HG02981 (cell line): ENCODE results near the gene IFIT2.
"Not testable (repeated sequence)": the region's sequence is repeated elsewhere in the genome, so short reads cannot be mapped to it uniquely, and the experiment has no call there.

ENCODE experiments used
- ATAC-seq: cut with Tn5 transposase; IDR thresholded peaks from one replicate; pipeline ENCODE4 v1.9.1; 2021; ENCODE audit warnings: mild to moderate bottlenecking, moderate library complexity; ENCODE audit not compliant: unreplicated experiment

The IFIT2 gene

DNA sequence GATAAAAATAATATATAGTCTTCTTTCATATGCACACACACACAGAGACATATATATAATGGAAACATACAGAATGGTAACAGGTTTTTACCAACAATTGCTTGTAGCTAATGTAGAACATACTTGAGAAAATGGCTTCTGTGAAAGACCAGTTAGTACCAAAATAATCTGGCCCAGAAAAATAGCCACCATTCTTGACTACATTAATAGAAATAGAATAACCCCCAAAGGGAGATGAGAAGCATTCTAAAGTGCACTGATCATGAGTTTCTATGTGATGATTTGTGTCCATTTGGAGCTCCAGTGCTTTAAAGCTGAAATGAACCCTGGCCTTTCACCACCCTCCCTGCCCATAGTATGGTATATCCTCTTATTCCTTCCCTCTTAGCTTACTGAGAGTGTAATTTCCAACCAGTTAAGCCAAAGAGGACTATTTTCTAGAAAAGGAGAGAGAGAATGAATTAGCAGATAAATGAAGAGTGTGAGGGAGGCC lies 22.9 kb upstream of the IFIT2 start:
- no peak for ATAC-seq

DNA sequence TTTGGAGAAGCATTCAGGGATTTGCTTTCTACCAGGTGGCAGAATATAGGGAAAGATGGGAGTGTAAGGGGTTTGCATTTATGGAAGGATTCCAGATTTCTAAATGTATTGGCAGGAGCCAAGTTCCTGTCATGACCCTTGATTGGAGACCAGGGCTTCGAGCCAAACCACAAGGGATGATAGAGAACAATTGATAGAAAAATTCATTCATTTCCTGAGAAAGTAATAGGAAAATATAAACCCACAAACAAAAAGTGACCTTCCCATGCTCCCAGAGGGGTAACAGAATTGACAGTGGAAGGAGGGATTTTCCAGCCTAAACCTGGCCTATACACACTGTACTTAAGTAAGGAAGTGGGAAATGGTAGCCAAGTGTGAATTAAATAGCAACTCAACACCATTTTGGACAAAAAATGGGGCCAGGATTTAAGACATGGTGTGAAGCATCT lies 22.4 kb upstream of the IFIT2 start:
- ATAC-seq, result no peak

DNA sequence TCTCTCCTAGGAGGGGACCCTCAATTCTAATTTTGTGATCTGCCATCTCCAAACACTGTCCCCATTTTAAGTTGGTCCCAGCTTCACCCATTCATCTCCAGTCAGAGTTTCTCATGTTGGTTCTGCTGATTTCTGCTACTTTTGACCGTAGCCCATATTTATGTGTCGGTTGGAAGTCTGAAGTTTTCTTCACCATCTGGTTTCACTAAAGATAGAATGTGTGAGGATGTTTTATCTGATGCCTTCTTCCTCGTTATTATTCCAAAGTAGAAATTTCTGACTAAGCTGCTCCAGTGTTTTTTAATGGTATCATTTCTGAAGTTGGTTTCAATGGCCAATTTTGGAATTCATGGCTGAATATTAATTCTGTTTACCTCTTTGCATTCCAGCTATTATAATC lies 21.3 kb upstream of the IFIT2 start:
- ATAC-seq, result no peak

DNA sequence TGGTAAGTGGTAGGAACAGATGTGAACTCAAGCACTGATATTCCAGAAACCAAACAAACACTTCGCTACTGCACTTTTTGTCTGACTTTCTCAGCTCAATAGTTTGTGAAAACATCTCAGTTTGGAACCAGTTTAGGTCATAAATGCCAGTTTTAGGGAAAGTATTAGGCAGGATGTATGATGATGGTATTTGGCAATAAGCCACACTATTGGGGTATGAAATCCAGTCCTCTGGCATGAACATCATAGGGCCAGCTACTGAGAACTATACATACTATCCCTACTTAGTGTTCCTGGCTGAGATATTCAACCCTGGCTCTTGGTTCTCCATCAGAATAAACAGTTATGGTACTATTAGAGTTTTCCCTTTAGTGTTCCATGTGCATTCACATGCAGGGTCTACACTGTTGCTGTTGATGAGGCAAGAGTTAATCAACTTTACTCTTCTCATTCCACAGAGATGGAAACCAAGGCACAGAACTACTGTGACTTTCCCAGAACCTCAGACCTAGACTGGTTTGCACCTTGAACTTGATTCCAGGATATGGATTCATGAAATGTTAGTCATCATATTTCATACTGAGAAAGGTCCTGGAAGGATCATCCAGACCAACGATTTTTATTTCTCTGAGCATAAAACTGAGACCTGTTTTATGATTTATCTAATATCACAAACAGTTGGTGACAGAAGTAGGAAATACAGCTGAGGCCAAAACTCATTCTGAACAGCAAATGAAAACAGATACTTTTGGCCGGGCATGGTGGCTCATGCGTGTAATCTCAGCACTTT lies 20.0 kb upstream of the IFIT2 start:
- no peak for ATAC-seq

DNA sequence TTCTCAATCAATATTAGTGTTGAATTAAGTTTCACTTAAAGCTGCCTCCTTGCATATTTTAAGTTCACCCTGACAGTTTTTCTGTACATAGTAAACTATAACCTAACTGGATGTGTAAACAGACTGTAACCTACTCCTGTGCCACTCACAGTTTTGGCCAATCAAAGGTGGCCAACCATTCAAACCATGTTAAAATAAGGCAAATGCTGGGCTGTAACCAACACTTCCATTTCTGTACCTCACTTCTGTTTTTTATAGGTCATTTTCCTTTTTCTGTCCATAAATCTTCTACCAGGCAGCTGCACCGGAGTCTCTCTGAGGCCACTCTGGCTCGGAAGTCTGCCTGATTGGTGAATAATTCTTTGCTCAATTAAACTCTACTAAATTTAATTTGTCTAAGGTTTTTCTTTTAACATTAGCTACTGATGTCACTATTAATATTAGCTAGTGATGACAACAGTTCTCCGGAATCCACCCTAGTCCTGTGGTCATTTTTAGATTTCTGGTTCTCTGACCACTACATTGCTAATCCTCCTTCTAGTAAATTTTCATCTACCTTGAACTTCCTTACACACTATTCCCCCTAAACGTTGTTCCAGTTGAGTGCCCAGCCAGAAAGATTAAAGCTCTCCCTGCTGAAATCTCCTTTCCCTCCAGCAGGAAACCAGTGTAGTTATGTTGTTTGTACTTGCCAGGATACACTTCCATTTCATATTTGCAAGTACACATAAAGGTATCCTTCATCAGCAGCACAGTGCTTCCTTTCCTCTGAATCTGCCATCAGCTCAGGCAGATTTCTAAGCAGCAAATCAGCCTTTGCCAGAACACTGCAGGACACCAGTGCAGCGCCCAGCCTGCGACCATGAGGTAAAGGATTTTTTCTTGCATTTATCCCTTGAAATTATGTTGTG lies 18.6 kb upstream of the IFIT2 start:
- no peak for ATAC-seq

DNA sequence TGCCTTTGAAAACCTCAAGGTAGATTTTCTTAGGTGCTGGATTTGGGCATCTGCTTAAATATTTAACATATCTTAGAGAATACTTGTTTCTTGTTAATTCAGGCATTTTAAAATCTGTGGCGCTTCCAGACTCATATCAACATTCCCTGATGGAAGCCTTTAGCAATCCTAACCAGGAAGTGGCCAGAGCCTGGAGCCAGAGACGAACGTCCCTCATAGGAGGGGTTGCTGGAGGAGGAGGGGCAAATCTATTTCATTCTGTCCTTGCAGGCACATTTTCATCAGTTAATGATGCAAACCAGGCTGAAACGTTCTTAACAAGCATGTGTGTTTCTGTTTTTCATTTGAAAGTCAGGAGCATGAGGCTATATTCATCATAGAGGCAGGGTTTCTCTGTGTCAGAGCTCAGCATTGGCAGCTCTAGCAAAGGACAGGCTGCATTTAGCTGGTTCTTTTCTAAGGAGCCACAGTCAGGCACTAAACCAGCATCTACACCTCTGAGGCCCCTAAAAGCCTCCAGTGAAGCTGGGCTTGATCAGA lies 17.8 kb upstream of the IFIT2 start:
- ATAC-seq, result no peak

DNA sequence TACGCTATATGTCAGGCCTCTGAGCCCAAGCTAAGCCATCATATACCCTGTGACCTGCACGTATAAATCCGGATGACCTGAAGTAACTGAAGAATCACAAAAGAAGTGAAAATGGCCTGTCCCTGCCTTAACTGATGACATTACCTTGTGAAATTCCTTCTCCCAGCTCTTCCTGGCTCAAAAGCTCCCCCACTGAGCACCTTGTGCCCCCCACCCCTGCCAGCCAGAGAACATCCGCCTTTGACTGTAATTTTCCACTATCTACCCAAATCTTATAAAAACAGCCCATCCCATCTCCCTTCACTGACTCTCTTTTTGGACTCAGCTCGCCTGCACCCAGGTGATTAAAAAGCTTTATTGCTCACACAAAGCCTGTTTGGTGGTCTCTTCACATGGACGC lies 17.1 kb upstream of the IFIT2 start:
- not testable (repeated sequence) for ATAC-seq

DNA sequence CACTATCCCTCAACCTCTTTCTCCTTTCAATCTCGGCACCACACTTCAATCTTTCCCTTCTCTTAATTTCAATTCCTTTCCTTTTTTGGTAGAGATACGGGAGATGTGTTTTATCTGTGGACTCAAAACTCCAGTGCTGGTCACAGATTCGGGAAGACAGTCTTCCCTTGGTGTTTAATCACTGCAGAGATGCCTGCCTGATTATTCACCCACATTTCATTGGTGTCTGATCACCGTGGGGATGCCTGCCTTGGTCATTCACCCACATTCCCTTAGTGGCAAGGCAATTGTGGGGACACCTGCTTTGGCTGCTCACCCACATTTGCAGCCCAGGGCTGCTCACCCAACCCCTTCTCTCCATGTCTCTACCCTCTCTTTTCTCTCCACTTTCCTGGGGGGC lies 16.5 kb upstream of the IFIT2 start:
- ATAC-seq, result not testable (repeated sequence)

DNA sequence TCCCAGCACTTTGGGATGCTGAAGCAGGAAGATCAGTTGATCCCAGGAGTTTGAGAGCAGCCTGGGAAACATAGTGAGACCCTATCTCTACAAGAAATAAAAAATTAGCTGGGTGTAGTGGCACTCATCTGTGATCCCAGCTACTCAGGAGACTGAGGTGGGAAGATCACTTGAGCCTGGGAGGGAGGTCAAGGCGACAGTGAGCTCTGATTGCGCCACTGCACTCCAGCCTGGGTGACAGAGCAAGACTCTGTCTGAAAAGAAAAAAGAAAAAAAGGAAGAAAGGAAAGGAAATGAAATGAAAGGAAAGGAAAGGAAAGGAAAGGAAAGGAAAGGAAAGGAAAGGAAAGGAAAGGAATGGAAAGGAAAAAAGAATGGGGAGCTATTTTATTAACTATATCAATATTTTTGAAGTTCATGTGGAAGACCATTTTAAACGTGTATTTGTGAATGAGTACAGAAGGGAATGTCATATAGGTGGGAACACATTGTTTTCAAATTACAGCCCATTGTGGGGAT lies 7.1 kb upstream of the IFIT2 start:
- ATAC-seq, result no peak

DNA sequence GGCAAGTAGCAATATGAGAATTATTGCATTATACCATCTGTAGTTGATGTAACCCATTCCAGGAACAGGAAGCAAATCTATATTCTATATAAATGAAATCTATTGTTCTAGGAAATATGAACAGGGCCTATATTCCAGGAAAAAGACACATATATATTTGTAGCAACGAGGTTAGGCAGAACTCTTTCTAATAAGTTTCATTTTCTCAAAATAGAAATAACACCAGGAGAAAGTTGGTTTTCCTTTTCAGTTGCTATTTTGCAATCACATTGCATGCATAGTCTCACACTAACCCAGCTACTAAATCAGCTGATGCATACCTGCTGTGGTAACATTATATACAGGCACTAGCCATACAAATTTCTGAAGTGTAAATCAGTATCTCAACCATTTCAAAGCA lies 6.2 kb upstream of the IFIT2 start:
- ATAC-seq, result peak; percentile 57

DNA sequence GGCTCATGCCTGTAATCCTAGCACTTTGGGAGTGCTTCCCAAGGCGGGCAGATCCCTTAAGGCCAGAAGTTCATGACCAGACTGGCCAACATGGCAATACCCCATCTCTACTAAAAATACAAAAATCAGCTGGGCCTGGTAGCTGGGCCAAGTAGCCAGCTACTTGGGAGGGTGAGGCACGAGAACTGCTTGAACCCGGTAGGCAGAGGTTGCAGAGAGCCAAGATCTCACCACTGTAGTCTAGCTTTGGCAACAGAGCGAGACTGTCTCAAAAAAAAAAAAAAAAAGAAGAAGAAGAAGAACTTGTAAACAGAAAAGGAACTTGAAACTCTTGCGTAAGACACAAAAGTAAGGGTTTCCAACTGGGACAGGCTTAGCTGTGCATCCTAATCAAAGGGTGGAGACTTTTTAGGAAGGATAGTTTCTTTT lies 5.6 kb upstream of the IFIT2 start:
- no peak for ATAC-seq

DNA sequence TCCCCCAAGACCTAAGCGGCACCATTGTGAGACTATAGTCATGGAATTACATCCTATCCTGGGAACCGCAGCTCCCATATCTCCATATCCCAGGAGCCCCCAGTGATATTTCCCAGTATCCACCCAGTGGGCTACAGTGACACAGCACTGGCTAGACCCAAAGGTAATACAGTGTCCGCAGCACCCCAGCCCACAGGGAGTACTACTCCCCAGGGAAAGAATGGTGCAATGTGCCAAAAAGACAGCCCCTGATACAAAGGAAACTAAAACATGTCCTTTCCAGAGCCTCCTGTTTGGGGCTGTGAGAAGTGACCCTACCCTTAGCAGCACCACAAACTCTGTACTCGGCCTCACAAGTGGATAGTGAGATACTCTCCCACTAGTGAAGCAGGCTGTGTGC lies 4.5 kb upstream of the IFIT2 start:
- ATAC-seq, result no peak

DNA sequence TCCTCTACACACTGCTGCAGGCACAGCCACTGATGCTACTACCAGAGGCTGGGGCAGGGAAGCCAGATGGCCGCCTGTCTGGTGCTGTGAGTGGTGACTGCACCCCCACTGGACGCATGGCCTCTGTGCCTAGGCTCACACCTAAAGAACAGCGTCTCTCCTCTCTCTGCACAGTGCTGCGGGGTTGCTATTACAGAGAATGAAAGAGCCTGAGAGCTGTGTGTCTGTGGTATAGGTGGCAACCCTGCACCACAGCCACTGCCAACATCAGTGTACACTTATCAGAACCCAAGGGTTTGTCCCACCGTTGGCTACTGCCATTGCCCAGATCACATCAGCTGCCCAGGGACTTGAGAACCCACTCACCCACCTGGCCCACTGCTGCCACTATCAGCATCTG lies 4.1 kb upstream of the IFIT2 start:
- ATAC-seq, result no peak

DNA sequence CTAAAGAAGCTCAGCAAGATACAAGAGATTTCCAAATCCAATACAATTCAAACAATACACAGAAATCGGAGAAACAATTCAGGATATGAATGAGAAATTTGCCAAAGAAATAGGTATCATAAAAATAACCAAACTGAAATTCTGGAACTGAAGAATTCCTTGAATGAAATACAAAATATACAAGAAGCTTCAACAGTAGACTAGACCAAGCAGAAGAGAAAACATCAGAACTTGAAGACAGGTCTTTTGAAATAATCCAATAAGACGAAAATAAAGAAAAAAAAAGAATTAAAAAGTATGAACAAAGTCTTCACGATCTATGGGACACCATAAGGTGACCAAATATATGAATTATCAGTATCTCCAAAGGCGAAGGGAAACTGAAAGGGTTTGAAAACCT lies 2.8 kb upstream of the IFIT2 start:
- no peak for ATAC-seq

DNA sequence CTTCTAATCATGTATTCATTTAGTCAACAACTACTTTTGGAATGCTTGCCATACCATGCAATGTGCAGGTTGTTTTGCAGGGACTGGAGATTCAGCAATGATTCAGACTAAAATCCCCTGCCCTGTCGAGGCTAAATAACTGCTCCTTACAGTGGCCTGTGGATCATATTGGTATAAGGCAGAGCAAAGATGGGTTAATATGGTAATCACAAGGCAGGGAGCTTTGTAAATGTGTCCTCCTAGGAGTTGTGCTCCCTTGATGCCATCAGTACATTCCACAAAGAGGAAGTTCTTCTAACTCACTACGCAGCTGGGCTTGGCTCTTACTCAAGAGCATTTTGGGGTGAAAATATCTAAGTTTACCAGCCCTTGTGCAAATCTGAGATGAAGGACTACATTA lies 614 bp upstream of the IFIT2 start:
- peak; percentile 29 for ATAC-seq

DNA sequence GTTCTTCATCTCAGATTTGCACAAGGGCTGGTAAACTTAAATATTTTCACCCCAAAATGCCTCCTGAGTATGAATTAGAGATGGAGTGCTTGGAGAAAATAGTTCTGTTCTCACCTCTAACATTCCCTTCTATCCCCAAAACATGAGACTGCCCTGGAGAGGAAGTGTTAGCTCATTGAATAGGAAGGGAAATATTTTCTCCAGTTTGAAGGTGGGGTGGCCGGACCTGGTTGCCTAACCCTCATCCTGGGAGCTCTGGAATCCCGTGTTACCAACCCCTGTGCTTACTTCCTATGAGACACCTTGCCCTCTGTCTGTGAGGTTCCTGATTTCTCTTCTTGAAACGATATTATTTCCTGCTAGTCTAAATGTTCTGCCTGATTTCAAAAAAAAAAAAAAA lies 779 bp downstream of the IFIT2 start:
- no peak for ATAC-seq

DNA sequence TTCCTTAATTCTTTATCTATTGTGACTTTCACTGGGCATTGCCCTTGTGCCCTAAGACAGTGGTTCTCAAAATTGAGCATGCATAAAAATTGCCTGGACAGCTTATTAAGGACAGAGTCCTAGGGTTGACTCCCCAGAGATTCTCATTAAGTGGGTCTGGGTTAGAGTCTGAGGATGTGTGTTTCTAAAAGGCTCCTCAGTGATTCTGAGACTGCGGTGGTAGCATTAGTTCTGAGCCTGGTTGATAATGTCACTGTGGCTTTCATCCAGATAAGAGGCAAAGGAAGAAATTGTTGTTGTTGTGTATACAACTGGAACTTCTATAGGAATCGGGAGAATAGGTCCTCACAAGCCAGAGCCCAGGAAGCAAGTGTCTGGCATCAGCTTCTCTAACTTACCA lies 1.3 kb downstream of the IFIT2 start:
- ATAC-seq, result no peak

DNA sequence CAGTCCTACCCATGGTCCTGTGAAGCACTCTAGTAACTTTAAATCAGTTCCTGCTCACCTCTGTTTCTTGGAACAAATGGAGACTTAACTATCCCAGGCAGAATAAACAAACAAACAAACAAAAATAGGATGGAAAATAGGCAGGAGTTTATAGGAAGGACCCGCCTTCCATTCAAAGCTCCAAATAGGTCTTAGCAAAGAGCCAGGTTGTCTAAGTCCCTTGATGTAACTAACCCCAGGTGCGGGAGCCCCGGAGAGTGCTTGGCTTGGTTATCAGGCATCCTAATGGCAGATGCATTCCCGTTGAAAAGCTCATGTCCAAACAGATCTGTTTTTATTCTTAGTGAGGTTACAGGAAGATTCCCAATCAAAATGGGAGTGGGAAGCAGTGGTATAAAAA lies 2.2 kb downstream of the IFIT2 start:
- no peak for ATAC-seq

DNA sequence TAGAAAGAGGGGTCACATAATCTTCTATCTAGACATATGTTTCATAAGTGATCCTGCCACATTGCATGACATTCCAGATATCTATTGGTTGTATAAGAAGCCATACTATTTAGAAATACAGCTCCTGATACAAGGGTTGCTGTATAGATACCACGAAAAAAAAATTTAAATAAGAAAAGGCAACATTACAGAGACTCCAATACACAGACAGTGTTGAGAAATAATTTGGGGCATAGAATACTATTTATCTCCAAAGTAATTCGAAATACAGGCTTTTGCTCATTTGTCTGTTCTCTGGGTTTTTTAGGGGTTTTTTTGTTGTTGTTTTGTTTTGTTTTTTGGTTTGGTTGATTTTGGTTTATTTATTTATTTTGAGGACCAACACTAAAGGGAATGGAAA lies 2.6 kb downstream of the IFIT2 start:
- no peak for ATAC-seq

DNA sequence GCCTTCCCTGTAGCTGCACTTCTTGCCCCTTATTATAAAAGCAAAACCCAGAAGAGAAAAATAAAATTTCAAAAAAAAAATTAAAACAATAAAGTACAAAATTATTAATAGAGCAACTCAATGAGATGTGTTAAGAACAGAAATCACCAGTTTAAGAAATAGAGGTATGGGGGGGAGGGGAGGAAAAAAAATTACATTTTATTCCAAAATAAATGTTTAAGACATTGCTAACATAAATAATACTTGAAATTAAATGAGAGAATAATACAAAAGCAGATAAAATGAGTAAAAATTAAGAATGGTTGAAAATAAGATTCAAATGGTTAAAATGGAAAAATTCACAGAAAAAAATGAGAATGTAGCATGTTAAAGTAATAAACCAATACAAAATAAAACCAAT lies 3.1 kb downstream of the IFIT2 start:
- ATAC-seq, result no peak

DNA sequence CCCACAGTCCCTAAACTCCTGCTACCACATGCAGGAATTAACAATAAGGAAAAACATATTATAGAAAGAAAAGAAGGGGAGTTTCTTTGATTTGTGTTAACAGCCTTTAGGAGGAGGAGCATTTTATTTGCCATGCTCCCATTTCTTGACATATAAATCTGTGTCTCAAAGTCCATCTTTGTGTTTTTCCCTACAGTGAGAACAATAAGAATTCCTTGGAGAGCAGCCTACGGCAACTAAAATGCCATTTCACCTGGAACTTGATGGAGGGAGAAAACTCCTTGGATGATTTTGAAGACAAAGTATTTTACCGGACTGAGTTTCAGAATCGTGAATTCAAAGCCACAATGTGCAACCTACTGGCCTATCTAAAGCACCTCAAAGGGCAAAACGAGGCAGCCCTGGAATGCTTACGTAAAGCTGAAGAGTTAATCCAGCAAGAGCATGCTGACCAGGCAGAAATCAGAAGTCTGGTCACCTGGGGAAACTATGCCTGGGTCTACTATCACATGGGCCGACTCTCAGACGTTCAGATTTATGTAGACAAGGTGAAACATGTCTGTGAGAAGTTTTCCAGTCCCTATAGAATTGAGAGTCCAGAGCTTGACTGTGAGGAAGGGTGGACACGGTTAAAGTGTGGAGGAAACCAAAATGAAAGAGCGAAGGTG lies 4.1 kb downstream of the IFIT2 start:
- ATAC-seq, result no peak
